ENCODE data around the gene SMIM14.

The SMIM14 gene

GRCh38 chr4:39614487-39615162 lies 24.0 kb downstream of the SMIM14 start:
- no peak overlapping the region for H3K4me3 ChIP-seq (ENCODE audit: insufficient read length, low read depth)
- DNase-seq (ENCODE audit: low read depth, low spot score), result no peak
- H3K9ac ChIP-seq (ENCODE audit: insufficient read length, low read depth), result no peak overlapping the region
- TF ChIP-seq ZNF274 (IDR thresholded peaks at IDR 0.05; ENCODE audit: low read depth, low read length) (no peak), SUZ12 (IDR thresholded peaks at IDR 0.05; ENCODE audit: extremely low read depth, insufficient read depth, insufficient read length) (no peak), YY1 (IDR thresholded peaks at IDR 0.05; ENCODE audit: insufficient read depth, insufficient read length) (no peak)
- no peaks in the 10 kb centered on the region for H3K36me3 ChIP-seq (ENCODE audit: insufficient read depth, insufficient read length, low read length)
- no peaks in the 10 kb centered on the region for H3K27me3 ChIP-seq (ENCODE audit: insufficient read depth, insufficient read length)
- no peaks in the 10 kb centered on the region for H3K4me1 ChIP-seq (ENCODE audit: insufficient read depth, insufficient read length)
- H3K9me3 ChIP-seq (ENCODE audit: insufficient read depth, low read length), result no peaks in the 10 kb centered on the region

- H3K9ac ChIP-seq (ENCODE audit: insufficient read length, low read depth), result no peak overlapping the region
- DNase-seq (ENCODE audit: low read depth, low spot score), result no peak
- no peaks in the 10 kb centered on the region for H3K36me3 ChIP-seq (ENCODE audit: insufficient read depth, insufficient read length, low read length)
- TF ChIP-seq ZNF274 (IDR thresholded peaks at IDR 0.05; ENCODE audit: low read depth, low read length) (no peak), SUZ12 (IDR thresholded peaks at IDR 0.05; ENCODE audit: extremely low read depth, insufficient read depth, insufficient read length) (no peak), YY1 (IDR thresholded peaks at IDR 0.05; ENCODE audit: insufficient read depth, insufficient read length) (no peak)
- H3K4me1 ChIP-seq (ENCODE audit: insufficient read depth, insufficient read length), result no peaks in the 10 kb centered on the region
- H3K27me3 ChIP-seq (ENCODE audit: insufficient read depth, insufficient read length), result no peaks in the 10 kb centered on the region
- H3K4me3 ChIP-seq (ENCODE audit: insufficient read length, low read depth), result no peak overlapping the region
- no peaks in the 10 kb centered on the region for H3K9me3 ChIP-seq (ENCODE audit: insufficient read depth, low read length)
These were observed 25.5 kb downstream of the SMIM14 start for GRCh38 chr4:39613093-39613656.

GRCh38 chr4:39609454-39609931 lies 29.2 kb downstream of the SMIM14 start:
- Histone ChIP-seq H3K9ac (ENCODE audit: insufficient read length, low read depth) (no peak overlapping the region), H3K27me3 (ENCODE audit: insufficient read depth, insufficient read length) (no peaks in the 10 kb centered on the region), H3K36me3 (ENCODE audit: insufficient read depth, insufficient read length, low read length) (no peaks in the 10 kb centered on the region), H3K4me3 (ENCODE audit: insufficient read length, low read depth) (no peak overlapping the region), H3K9me3 (ENCODE audit: insufficient read depth, low read length) (no peaks in the 10 kb centered on the region), H3K4me1 (ENCODE audit: insufficient read depth, insufficient read length) (no peaks in the 10 kb centered on the region)
- TF ChIP-seq ZNF274 (IDR thresholded peaks at IDR 0.05; ENCODE audit: low read depth, low read length), result no peak
- no peak for TF ChIP-seq SUZ12 (IDR thresholded peaks at IDR 0.05; ENCODE audit: extremely low read depth, insufficient read depth, insufficient read length)
- TF ChIP-seq YY1 (IDR thresholded peaks at IDR 0.05; ENCODE audit: insufficient read depth, insufficient read length), result no peak
- no peak for DNase-seq (ENCODE audit: low read depth, low spot score)

- H3K27me3 ChIP-seq (ENCODE audit: insufficient read depth, insufficient read length), result no peaks in the 10 kb centered on the region
- DNase-seq (ENCODE audit: low read depth, low spot score), result no peak
- no peak overlapping the region for H3K9ac ChIP-seq (ENCODE audit: insufficient read length, low read depth)
- no peaks in the 10 kb centered on the region for H3K36me3 ChIP-seq (ENCODE audit: insufficient read depth, insufficient read length, low read length)
- no peaks in the 10 kb centered on the region for H3K9me3 ChIP-seq (ENCODE audit: insufficient read depth, low read length)
- H3K4me3 ChIP-seq (ENCODE audit: insufficient read length, low read depth), result no peak overlapping the region
- no peak for TF ChIP-seq YY1 (IDR thresholded peaks at IDR 0.05; ENCODE audit: insufficient read depth, insufficient read length)
- no peak for TF ChIP-seq ZNF274 (IDR thresholded peaks at IDR 0.05; ENCODE audit: low read depth, low read length)
- no peak for TF ChIP-seq SUZ12 (IDR thresholded peaks at IDR 0.05; ENCODE audit: extremely low read depth, insufficient read depth, insufficient read length)
- no peaks in the 10 kb centered on the region for H3K4me1 ChIP-seq (ENCODE audit: insufficient read depth, insufficient read length)
These were observed 30.2 kb downstream of the SMIM14 start for GRCh38 chr4:39608451-39608850.

GRCh38 chr4:39606747-39607146 lies 31.9 kb downstream of the SMIM14 start:
- Histone ChIP-seq H3K4me1 (ENCODE audit: insufficient read depth, insufficient read length) (no peaks in the 10 kb centered on the region), H3K27me3 (ENCODE audit: insufficient read depth, insufficient read length) (no peaks in the 10 kb centered on the region), H3K9ac (ENCODE audit: insufficient read length, low read depth) (no peak overlapping the region), H3K9me3 (ENCODE audit: insufficient read depth, low read length) (no peaks in the 10 kb centered on the region), H3K36me3 (ENCODE audit: insufficient read depth, insufficient read length, low read length) (no peaks in the 10 kb centered on the region), H3K4me3 (ENCODE audit: insufficient read length, low read depth) (no peak overlapping the region)
- no peak for TF ChIP-seq ZNF274 (IDR thresholded peaks at IDR 0.05; ENCODE audit: low read depth, low read length)
- no peak for TF ChIP-seq YY1 (IDR thresholded peaks at IDR 0.05; ENCODE audit: insufficient read depth, insufficient read length)
- no peak for TF ChIP-seq SUZ12 (IDR thresholded peaks at IDR 0.05; ENCODE audit: extremely low read depth, insufficient read depth, insufficient read length)
- no peak for DNase-seq (ENCODE audit: low read depth, low spot score)

GRCh38 chr4:39597695-39598381 lies 40.8 kb downstream of the SMIM14 start:
- Histone ChIP-seq H3K9ac (ENCODE audit: insufficient read length, low read depth) (no peak overlapping the region), H3K9me3 (ENCODE audit: insufficient read depth, low read length) (no peaks in the 10 kb centered on the region), H3K36me3 (ENCODE audit: insufficient read depth, insufficient read length, low read length) (no peaks in the 10 kb centered on the region), H3K4me1 (ENCODE audit: insufficient read depth, insufficient read length) (no peaks in the 10 kb centered on the region), H3K27me3 (ENCODE audit: insufficient read depth, insufficient read length) (no peaks in the 10 kb centered on the region), H3K4me3 (ENCODE audit: insufficient read length, low read depth) (no peak overlapping the region)
- TF ChIP-seq SUZ12 (IDR thresholded peaks at IDR 0.05; ENCODE audit: extremely low read depth, insufficient read depth, insufficient read length), result no peak
- no peak for TF ChIP-seq YY1 (IDR thresholded peaks at IDR 0.05; ENCODE audit: insufficient read depth, insufficient read length)
- TF ChIP-seq ZNF274 (IDR thresholded peaks at IDR 0.05; ENCODE audit: low read depth, low read length), result no peak
- DNase-seq (ENCODE audit: low read depth, low spot score), result no peak

GRCh38 chr4:39596971-39597370 lies 41.7 kb downstream of the SMIM14 start:
- no peaks in the 10 kb centered on the region for H3K9me3 ChIP-seq (ENCODE audit: insufficient read depth, low read length)
- no peaks in the 10 kb centered on the region for H3K36me3 ChIP-seq (ENCODE audit: insufficient read depth, insufficient read length, low read length)
- TF ChIP-seq SUZ12 (IDR thresholded peaks at IDR 0.05; ENCODE audit: extremely low read depth, insufficient read depth, insufficient read length) (no peak), YY1 (IDR thresholded peaks at IDR 0.05; ENCODE audit: insufficient read depth, insufficient read length) (no peak), ZNF274 (IDR thresholded peaks at IDR 0.05; ENCODE audit: low read depth, low read length) (no peak)
- no peak overlapping the region for H3K9ac ChIP-seq (ENCODE audit: insufficient read length, low read depth)
- no peaks in the 10 kb centered on the region for H3K4me1 ChIP-seq (ENCODE audit: insufficient read depth, insufficient read length)
- no peak for DNase-seq (ENCODE audit: low read depth, low spot score)
- no peak overlapping the region for H3K4me3 ChIP-seq (ENCODE audit: insufficient read length, low read depth)
- H3K27me3 ChIP-seq (ENCODE audit: insufficient read depth, insufficient read length), result no peaks in the 10 kb centered on the region
